AG08396 (cell line): ENCODE data around the gene SALL1.

ENCODE experiments used
- DNase-seq: peaks from one replicate; pipeline ENCODE4 v3.0.0; 2012; ENCODE audit warnings: low spot score, mixed read lengths

The SALL1 gene

DNA sequence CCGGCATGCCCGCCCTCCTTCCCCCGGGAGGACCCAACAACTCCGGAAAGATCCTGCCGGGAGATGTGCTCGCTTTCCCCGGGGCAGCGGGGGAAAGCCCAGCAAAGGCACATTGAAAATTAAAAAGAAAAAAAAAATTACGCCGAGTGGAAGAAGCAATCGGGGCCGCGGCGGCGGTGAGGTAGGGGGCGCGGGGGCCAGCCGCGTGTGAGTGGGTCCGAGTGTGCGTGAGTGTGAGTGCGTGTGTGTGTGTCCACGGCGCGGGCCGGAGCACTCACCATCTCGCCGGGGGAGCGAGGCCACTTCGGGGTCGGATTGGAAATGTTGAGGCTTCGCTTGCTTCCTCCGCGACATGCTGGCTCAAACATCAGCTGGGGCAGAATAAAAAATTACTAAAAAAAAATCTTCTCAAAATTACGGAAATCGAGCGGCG, at the start of gene SALL1:
TSS of gene SALL1 (minus strand) at position 383 of the 433 bp plus-strand sequence. CDS start at position 354, 29 bp downstream.
- DNase-seq, result no peak

GRCh38 chr16:51200793-51201192, 49.7 kb upstream of the SALL1 start:
- no peak for DNase-seq

- no peak for DNase-seq
Measured at GRCh38 chr16:51197953-51198748, 47.1 kb upstream of the SALL1 start.

GRCh38 chr16:51193879-51194278, 42.8 kb upstream of the SALL1 start:
- DNase-seq, result no peak

GRCh38 chr16:51184702-51185433, 33.8 kb upstream of the SALL1 start:
- DNase-seq, result no peak

GRCh38 chr16:51181503-51181811, 30.4 kb upstream of the SALL1 start:
- DNase-seq, result no peak

GRCh38 chr16:51180719-51181502, 29.8 kb upstream of the SALL1 start:
- no peak for DNase-seq

DNA sequence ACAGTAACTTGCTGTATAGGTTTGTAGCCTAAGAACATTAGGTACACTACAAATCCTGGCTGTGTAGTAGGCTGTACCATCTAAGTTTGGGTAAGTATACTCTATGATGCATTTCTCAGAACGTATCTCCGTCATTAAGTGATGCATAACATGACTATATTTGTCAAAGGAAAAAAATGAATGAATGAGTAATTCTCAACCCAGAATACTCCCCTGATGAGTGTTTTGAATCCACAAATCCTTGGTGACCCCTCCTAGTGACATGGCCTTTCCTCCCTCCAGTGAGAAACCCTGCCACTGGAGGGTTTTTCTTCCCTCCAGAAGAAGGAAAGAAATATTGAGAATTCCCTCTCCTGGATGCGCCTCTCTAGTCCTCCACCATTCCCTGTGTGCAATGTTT, 24.0 kb upstream of the SALL1 start:
- no peak for DNase-seq

DNA sequence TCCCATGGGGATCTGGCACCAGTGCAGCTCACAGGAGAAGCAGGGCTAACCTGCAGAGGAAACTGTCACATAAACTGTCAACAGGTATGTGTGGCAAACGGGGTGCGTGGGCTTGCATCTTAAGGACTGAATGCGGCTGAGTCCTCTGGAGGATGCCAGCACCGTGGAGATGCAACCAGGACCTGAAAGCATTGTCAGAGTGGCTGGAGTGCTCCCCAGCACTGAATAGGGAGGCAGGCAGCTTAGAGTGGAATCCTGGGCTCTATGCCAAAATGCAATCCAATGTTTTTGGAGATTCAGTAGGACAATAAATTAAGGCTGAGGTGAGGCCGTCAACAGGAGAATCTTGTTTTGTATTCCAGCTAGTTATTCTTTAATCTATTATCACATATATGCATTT, 21.3 kb upstream of the SALL1 start:
- no peak for DNase-seq

- no peak for DNase-seq
Measured at GRCh38 chr16:51168755-51169154, 17.7 kb upstream of the SALL1 start.

GRCh38 chr16:51167170-51167895, 16.3 kb upstream of the SALL1 start:
- DNase-seq, result no peak

DNA sequence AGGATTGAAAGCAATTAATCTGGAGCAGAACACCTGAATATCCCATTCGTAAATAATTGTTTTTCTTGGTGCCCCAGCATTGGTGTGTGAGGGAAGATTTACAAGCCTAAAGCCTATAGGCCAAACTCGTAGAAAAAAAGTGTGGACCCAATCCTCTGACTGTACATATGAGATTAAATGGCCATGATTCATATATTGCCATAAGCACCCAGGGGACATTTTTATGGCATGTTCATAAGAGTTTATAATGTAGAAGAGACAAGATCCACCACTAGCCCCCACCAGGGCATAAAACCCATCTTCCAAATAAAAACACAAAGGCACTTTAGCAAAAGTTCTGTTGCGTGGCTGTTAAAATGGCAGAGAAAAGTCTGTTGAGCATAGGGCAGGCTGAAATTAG, 15.5 kb upstream of the SALL1 start:
- DNase-seq, result no peak

DNA sequence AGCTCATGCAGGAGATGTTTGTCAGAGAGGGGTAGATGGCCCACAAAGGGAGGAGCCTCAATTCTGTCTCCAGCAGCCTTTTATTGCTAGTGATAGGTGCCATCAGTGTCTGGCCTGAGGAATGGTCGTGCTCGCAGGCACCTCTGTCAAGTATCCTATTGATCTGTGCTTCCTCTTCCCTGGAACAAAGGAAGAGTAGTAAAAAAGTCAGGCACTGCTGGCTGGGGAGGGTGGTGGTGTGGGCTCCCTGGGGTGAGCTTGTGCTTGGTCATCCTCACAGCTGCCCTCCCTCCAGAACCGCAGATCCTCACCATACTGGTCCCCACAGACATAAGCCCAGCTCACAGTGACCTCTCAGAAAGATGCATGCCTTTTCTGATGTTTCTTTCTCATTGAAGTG, 15.0 kb upstream of the SALL1 start:
- DNase-seq, result no peak

DNA sequence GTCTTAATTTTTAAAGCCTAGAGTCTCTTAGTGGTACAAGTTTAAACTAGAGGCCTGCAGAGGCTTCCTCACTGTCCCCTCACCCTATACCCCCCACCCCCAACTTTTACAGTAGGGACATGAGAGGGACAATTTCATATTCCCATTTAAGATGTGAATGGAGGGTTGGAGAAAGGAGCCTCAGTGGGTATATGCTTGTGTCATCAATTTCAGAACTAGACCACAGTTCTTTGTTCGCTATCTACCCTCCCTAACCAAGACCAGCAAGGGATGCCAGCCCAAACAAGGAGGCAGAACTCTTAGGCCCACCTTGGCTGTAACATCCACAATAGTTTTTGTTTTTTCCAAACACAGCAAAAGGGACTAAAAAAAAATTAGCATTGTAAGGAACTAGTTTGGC, 14.0 kb upstream of the SALL1 start:
- no peak for DNase-seq

DNA sequence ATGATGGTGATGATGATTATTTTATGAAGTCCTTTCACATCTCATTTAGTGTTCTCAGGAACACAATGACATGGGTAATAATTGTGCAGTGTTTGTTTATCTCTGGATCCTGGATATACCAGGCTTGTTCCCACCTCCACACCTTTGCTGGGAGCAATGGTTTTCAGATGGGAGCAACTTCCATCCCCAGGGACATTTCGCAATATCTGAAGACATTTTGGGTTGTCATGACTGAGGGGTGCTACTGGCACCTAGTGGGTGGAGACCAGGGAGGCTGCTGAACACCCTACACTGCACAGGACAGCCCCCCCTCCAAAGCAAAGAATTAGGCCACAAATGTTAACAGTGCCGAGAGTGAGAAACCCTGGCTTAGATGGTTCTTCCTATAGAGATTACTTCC, 13.5 kb upstream of the SALL1 start:
- DNase-seq, result no peak

DNA sequence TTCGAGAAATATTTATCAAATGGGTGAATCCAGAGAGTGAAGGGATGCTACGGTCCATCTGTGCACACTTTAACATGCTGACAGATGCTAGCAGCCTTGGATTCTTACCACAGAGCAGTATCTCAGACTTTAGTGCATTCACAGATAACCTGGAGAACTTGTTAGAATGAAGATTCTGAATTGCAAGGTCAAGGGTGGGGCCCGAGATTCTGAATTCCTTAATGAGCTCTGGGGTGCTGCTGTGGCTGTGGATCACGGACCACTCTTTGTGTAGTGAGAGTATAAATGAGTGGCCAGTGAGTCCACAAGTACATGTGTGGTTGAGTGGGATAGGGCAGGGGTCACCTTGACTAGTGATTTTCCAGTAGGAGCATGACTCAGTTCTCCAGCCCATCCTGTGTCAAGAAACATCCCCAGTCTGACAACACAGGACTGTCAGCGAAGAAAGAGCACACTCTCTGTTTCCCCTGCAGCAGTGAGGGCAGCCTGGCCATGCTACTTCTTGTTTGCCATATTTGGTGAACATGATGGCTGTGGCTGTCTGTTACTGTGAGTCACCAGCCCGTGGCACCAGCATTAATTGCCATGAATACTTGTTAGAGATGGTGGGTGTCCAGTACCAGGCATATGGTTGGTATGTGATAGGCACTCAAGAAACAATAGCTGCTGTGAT, 13.0 kb upstream of the SALL1 start:
- no peak for DNase-seq

- DNase-seq, result no peak
Measured at GRCh38 chr16:51163366-51163765, 12.3 kb upstream of the SALL1 start.

DNA sequence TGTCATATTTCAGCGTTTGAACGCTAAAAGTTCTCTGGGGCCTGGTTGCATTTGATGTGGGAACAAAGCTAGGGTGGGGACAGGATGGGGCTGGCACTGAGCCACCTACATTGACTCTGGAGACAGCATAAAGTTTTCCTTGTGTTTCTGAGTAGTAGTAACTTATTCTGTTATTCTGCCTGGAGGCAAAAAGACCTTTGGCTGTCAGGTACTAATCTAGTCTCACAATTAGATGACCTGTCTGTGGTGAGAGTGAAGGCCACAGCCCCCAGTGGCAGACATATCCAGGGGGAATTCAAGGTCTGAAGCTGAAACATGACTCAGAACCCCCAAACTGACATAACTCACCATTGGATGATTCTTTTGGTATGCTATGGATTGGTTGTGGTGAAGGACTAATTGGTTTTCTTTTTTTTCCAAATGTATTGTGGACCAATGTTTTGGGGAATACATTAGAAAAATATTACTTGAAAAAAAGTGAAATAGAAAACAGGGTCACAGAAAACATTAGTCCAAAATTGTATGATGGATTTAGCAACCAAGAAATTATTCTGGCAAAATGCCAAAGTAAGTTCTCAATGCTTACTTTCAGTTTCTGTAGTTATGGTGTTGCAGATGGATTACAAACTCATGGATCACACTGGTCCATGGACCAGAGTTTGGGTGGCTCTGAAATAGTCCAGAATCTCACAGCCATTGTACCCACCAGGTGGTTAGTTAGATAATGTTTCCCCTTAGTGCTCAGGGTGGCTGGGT, 10.5 kb upstream of the SALL1 start:
- DNase-seq, result no peak

DNA sequence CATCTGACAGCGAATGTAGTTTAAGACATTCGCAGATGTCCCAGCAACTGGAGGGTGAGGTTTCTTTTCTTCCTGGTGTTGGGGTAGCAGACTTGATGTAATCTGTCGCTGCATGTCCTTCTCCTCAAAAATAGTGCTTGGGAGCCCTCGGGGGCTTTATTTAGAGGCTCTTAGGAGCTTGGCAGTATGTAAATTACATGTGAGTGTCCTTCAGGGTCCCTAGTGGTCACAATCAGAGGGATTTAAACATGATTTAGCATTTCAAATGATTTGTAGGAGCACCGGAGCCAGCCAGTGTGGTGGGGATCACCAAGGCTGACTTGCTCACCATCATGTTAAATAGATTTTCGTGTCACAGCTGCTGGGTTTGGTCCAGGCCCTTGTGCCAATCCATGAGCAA, 8.8 kb upstream of the SALL1 start:
- DNase-seq, result no peak

GRCh38 chr16:51159296-51159695, 8.2 kb upstream of the SALL1 start:
- DNase-seq, result no peak

DNA sequence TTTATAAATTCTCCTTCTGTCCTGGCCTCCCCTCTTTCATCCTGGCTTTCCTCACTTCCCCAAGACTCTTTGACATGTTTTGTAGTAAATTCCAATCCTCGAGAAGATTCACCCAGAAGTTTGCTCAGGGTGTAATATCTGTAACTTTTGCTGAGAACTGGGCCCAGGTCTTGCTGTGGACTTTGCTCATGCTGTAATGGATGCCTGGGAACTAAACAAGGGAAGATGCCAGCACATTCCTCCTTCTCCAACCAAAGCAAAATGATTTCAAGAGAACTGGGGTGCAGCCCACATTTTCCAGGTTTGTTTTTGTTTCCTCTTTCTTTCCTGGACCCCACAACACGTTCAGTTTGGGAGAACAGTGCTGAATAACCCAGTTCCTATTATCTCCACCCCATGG, 6.6 kb upstream of the SALL1 start:
- no peak for DNase-seq
